Effector CD4-positive, alpha-beta T cell (primary cell): ENCODE results near the gene BEGAIN.

Experiments used
- DNase-seq: peaks from one replicate; pipeline ENCODE4 v3.0.0-alpha.2; 2020

BEGAIN gene

GRCh38 chr14:100566586-100566985 is 20.6 kb downstream of the BEGAIN start:
- no peak for DNase-seq

- DNase-seq = no peak
These were observed 21.1 kb downstream of the BEGAIN start for GRCh38 chr14:100566119-100566518.

GRCh38 chr14:100565650-100566049 is 21.6 kb downstream of the BEGAIN start:
- no peak for DNase-seq

- no peak for DNase-seq
These were observed 22.7 kb downstream of the BEGAIN start for GRCh38 chr14:100564512-100564911.

- no peak for DNase-seq
These were observed 24.5 kb downstream of the BEGAIN start for GRCh38 chr14:100562751-100563150.

GRCh38 chr14:100561005-100561404 is 26.2 kb downstream of the BEGAIN start:
- no peak for DNase-seq

GRCh38 chr14:100560471-100560870 is 26.7 kb downstream of the BEGAIN start:
- DNase-seq = no peak

GRCh38 chr14:100559455-100559854 is 27.8 kb downstream of the BEGAIN start:
- DNase-seq = no peak

- no peak for DNase-seq
These were observed 28.3 kb downstream of the BEGAIN start for GRCh38 chr14:100558966-100559365.

GRCh38 chr14:100558226-100558625 is 29.0 kb downstream of the BEGAIN start:
- no peak for DNase-seq

GRCh38 chr14:100557658-100558057 is 29.6 kb downstream of the BEGAIN start:
- no peak for DNase-seq

GRCh38 chr14:100556936-100557505 is 30.2 kb downstream of the BEGAIN start:
- DNase-seq = no peak

- DNase-seq = no peak
These were observed 31.1 kb downstream of the BEGAIN start for GRCh38 chr14:100556140-100556475.

- DNase-seq = no peak
These were observed 31.6 kb downstream of the BEGAIN start for GRCh38 chr14:100555436-100556139.

GRCh38 chr14:100554696-100555320 is 32.4 kb downstream of the BEGAIN start:
- DNase-seq = no peak

- no peak for DNase-seq
These were observed 33.0 kb downstream of the BEGAIN start for GRCh38 chr14:100554082-100554677.

GRCh38 chr14:100553471-100553870 is 33.7 kb downstream of the BEGAIN start:
- DNase-seq = no peak

- DNase-seq = no peak
These were observed 34.6 kb downstream of the BEGAIN start for GRCh38 chr14:100552524-100553125.

- DNase-seq = no peak
These were observed 36.2 kb downstream of the BEGAIN start for GRCh38 chr14:100551056-100551455.

- DNase-seq = no peak
These were observed 37.2 kb downstream of the BEGAIN start for GRCh38 chr14:100549834-100550625.

GRCh38 chr14:100548939-100549338 is 38.3 kb downstream of the BEGAIN start:
- DNase-seq = no peak

GRCh38 chr14:100548295-100548655 is 38.9 kb downstream of the BEGAIN start:
- DNase-seq = no peak
